MG63 (cell line): ENCODE measurements around the gene TIMM22. TPM values are rescaled to one million over a fixed set of nuclear protein-coding genes. Genes with fewer than 3 reads are reported as not detected.
A peak's percentile ranks its signal among the peaks of the same experiment; 100 is the strongest.
"Not testable (repeated sequence)": the region's sequence is repeated elsewhere in the genome, so short reads cannot be mapped to it uniquely, and the experiment has no call there.

Source experiments
- DNase-seq: peaks from one replicate; pipeline ENCODE4 v3.0.0-alpha.2; 2020
- H3K27me3 ChIP-seq: fragments of 250-450 bp; sonication (Bioruptor Pico); 2 replicates; pipeline ENCODE4 v1.5.1; 2020; ENCODE audit warnings: mild to moderate bottlenecking, moderate library complexity
- H3K36me3 ChIP-seq: fragments of 250-450 bp; sonication (Bioruptor Pico); 2 replicates; pipeline ENCODE4 v1.5.1; 2020; ENCODE audit warnings: mild to moderate bottlenecking, moderate library complexity
- H3K4me3 ChIP-seq: fragments of 250-450 bp; sonication (Bioruptor Pico); 2 replicates; pipeline ENCODE4 v1.5.1; 2020; ENCODE audit warnings: mild to moderate bottlenecking, moderate library complexity
- H3K9me3 ChIP-seq: fragments of 250-450 bp; sonication (Bioruptor Pico); 2 replicates; pipeline ENCODE4 v1.5.1; 2020; ENCODE audit warnings: mild to moderate bottlenecking, moderate library complexity
- total RNA-seq: library from RNA; depleted of rRNA; stranded (reverse); fragments of >200 nt; shearing (Covaris generic); gene quantifications from 2 replicates; pipeline ENCODE4 v1.2.3, GENCODE V29; 2014; ENCODE audit warnings: low replicate concordance; rRNA removed

Gene TIMM22
- 16.0 and 22.8 TPM in 2 replicates for total RNA-seq

DNA sequence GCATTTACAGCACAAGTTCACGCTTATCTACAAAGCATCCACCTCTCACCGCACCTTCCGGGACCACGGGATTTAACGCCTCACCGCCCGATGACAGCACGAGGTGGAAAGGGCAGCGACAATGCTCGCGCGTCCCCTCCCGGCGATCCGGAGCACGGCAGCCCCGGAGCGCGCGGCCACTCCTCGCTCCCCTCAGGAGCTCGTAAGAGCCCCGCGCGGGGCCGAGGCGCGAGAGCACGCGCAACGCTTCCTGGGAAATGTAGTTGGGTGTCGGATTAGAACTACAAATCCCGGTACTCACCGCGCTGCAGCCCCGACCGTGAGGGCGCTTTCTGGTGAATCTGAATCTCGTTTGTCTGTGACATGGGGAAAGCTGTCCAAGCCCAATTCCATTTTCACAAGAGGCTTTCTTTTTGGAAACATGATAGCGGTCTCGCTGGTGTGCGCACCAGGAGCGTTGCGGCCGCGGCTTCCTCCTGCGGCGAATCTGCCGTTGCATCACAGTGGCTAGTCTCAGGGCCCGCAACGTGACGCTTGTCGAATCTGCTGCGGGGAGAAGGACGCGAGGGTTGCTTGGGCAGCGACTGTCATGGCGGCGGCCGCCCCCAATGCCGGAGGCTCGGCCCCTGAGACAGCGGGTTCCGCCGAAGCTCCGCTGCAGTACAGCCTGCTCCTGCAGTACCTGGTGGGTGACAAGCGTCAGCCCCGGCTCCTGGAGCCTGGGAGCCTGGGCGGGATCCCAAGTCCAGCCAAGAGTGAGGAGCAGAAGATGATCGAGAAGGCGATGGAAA lies at the start of gene TIMM22:
Gene TIMM22 (plus strand): TSS at position 576 of the 791 bp plus-strand sequence. CDS start 14 bp downstream, at position 590.
- no peaks in the 10 kb centered on the region for H3K9me3 ChIP-seq
- DNase-seq = peak; percentile 88
- no peaks in the 10 kb centered on the region for H3K27me3 ChIP-seq
- H3K36me3 ChIP-seq = peaks cover 22% of the 10 kb centered on the region
- peak within 1 kb of the TSS; percentile 79 for H3K4me3 ChIP-seq

DNA sequence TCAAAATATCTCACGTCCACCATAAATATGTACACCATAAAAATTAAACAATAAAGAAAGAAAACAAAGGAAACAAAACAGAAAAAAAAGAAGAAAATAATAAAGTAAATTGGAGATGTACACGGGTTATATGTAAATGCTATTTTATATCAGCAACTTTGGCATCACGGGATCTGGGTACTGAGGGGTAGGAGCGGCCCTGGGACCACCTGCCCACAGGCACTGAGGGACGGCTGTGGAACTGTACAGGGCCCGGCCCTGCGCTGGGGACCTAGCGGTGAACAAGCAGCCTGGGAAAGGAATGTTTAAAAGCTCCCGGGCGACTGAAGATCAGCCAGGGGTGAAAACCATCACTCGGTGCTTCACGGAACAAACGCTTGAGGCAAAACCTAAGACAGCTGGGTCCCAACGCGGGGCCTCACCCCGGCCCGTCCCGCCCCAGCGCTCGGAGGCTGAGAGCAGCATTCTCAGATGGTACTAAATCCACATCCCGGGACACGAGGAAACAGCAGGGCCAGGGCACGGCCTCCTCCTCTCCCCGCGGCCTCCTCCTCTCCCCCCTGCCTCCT lies 48.6 kb upstream of the TIMM22 start:
- H3K27me3 ChIP-seq = no peaks in the 10 kb centered on the region
- DNase-seq = peak; percentile 50
- H3K4me3 ChIP-seq = no peak overlapping the region

GRCh38 chr17:949623-950303 lies 47.2 kb upstream of the TIMM22 start:
- Histone ChIP-seq H3K9me3 (no peaks in the 10 kb centered on the region), H3K36me3 (peaks cover 3% of the 10 kb centered on the region), H3K27me3 (no peaks in the 10 kb centered on the region), H3K4me3 (no peak overlapping the region)
- DNase-seq = no peak

More for the DNA sequence above, 48.6 kb upstream of the TIMM22 start:
- no peaks in the 10 kb centered on the region for H3K9me3 ChIP-seq
- H3K36me3 ChIP-seq = peaks cover 3% of the 10 kb centered on the region

- Histone ChIP-seq H3K9me3 (no peaks in the 10 kb centered on the region), H3K4me3 (no peak overlapping the region), H3K36me3 (peaks cover 3% of the 10 kb centered on the region; the same call in 1 of the 2 replicates), H3K27me3 (no peaks in the 10 kb centered on the region)
- peak; percentile 84 for DNase-seq
Observed at GRCh38 chr17:951325-952132, 45.4 kb upstream of the TIMM22 start.

GRCh38 chr17:952592-952991 lies 44.3 kb upstream of the TIMM22 start:
- H3K9me3 ChIP-seq, H3K4me3 ChIP-seq, H3K36me3 ChIP-seq, DNase-seq, H3K27me3 ChIP-seq: not testable (repeated sequence)

DNA sequence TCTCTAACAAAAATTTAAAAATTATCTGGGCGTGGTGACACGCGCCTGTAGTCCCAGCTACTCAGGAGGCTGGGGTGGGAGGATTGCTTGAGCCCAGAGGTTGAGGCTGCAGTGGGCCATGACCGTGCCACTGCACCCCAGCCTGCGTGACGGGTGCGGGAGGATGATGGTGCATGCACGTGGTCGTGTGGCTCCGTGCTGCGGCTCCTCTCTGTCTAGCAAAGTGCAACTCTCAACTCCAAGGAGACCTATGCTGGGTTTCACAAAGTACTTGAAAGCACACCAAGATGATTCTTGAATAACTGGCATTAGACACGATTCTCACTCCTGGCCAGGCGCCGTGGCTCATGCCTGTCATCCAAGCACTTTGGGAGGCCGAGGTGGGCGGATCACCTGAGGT lies 43.2 kb upstream of the TIMM22 start:
- no peak overlapping the region for H3K4me3 ChIP-seq
- peaks cover 9% of the 10 kb centered on the region for H3K36me3 ChIP-seq
- H3K9me3 ChIP-seq = no peaks in the 10 kb centered on the region
- no peaks in the 10 kb centered on the region for H3K27me3 ChIP-seq
- DNase-seq = no peak

DNA sequence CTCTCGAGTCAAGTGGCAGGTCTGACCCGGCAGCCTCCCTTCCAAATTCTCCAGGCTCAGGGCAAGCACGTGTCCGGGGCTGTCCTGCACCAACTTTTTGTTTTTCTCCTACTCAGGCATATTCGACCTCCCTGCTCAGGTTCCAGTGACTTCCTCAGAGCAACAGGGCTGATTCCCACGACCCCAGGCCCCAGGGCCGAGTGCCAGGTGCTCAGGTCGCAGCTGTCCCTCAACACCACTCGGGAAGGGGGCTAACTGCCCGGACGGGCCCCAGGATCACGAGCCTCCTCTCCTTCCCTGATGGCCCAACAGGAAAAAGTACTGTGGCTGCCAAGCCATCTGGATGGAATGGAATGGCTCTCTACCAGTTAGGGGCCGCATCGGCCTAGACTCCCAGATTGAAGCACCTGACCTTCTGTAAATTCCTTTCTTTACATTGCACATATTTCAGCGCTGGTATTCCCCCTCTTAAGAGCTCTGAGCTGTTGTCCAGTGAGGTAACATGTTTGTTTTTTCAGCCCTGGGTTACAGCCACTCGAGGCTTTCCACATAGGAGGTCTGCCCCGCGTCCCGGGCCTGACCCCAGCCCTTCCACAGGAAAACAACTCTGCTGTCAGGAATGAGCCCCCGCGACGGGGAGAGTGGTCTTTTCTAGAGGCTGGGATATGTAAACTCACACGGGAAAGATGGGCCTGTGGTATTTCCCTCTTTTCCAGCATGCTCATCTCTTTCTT lies 42.3 kb upstream of the TIMM22 start:
- DNase-seq = no peak
- H3K27me3 ChIP-seq = no peaks in the 10 kb centered on the region

GRCh38 chr17:956905-957304 lies 40.0 kb upstream of the TIMM22 start:
- H3K36me3 ChIP-seq = peaks cover 15% of the 10 kb centered on the region
- H3K4me3 ChIP-seq = no peak overlapping the region
- no peaks in the 10 kb centered on the region for H3K27me3 ChIP-seq
- H3K9me3 ChIP-seq = no peaks in the 10 kb centered on the region
- DNase-seq = no peak

More for the DNA sequence above, 42.3 kb upstream of the TIMM22 start:
- Histone ChIP-seq H3K9me3 (no peaks in the 10 kb centered on the region), H3K4me3 (no peak overlapping the region), H3K36me3 (peaks cover 9% of the 10 kb centered on the region)

- no peaks in the 10 kb centered on the region for H3K9me3 ChIP-seq
- no peak for DNase-seq
- H3K4me3 ChIP-seq = no peak overlapping the region
- H3K36me3 ChIP-seq = peaks cover 18% of the 10 kb centered on the region
- no peaks in the 10 kb centered on the region for H3K27me3 ChIP-seq
Observed at GRCh38 chr17:957856-958421, 39.0 kb upstream of the TIMM22 start.

DNA sequence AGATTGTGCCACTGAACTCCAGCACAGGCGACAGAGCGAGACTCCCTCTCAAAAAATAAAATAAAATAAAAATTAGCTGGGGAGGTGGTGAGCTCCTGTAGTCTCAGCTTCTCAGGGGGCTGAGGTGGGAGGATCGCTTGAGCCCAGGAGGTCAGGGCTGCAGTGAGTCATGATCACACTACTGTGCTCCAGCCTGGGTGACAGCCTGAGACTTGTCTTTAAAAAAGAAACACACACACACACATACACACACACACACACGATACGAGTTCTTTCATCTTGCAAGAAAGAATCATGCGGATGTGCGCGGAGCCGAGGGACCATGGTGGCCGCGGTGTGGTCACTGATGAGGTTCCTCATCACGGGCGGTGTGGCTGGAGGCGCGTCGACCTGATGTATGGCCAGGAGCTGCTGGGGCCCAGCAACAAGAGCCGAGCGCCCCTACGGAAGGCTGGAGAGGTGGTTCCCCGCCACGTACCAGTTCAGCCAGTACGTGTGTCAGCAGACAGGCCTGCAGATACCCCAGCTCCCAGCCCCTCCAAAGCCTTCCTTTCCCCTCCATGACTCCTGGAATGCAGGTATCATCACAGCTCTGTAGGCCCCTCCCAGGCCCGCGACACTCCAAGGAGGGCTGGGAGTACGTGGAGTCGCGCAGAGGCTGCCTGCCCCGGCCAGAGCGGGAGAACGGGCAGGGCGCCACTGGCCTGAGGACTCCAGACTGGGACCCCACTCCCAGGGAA lies 38.0 kb upstream of the TIMM22 start:
- H3K36me3 ChIP-seq = peaks cover 18% of the 10 kb centered on the region
- H3K4me3 ChIP-seq = no peak overlapping the region
- no peak for DNase-seq
- no peaks in the 10 kb centered on the region for H3K27me3 ChIP-seq
- H3K9me3 ChIP-seq = no peaks in the 10 kb centered on the region

GRCh38 chr17:962166-962565 lies 34.8 kb upstream of the TIMM22 start:
- Histone ChIP-seq H3K4me3 (no peak overlapping the region), H3K9me3 (no peaks in the 10 kb centered on the region), H3K36me3 (peaks cover 18% of the 10 kb centered on the region), H3K27me3 (no peaks in the 10 kb centered on the region)
- no peak for DNase-seq

DNA sequence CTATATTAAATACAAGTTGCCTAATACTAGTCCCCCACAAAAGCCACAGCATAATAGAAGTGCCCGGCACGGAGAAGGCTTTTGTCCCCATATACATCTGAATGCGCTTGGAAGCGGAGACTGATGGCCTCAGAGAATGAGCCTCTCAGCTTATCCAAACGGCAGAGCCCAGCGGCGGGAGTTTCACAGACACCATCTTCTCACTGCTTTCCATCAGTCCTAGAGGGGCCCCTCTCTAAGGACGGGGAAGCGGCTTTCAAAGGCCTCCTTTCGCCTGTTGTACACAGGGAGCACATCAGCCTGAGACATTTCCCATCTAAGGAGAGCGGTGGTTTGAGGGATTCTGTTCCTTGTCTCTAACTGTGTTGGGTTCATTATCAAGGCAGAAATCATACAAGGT lies 34.3 kb upstream of the TIMM22 start:
- Histone ChIP-seq H3K36me3 (peaks cover 18% of the 10 kb centered on the region), H3K9me3 (no peaks in the 10 kb centered on the region), H3K4me3 (no peak overlapping the region), H3K27me3 (no peaks in the 10 kb centered on the region)
- no peak for DNase-seq

DNA sequence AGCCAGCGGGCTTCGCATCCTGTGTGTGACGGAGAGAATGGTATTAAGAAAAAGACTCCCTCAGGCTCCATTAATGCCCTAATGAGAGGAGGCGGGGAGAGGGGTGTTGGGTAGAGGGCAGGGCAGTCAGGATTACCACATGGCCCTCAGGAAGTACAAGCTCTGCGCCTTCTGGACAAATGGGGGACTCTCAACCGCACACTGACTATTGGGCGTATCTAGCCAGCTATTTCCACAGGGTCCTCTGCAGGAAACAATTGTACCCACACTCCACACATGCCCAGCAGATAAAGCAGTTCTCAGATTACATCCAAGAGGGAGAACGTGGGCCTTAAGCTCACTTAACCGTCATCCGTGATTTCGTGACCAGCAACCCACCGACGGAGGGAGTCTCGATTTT lies 32.1 kb upstream of the TIMM22 start:
- no peak overlapping the region for H3K4me3 ChIP-seq
- no peak for DNase-seq
- H3K36me3 ChIP-seq = peaks cover 30% of the 10 kb centered on the region
- no peaks in the 10 kb centered on the region for H3K9me3 ChIP-seq
- H3K27me3 ChIP-seq = no peaks in the 10 kb centered on the region

DNA sequence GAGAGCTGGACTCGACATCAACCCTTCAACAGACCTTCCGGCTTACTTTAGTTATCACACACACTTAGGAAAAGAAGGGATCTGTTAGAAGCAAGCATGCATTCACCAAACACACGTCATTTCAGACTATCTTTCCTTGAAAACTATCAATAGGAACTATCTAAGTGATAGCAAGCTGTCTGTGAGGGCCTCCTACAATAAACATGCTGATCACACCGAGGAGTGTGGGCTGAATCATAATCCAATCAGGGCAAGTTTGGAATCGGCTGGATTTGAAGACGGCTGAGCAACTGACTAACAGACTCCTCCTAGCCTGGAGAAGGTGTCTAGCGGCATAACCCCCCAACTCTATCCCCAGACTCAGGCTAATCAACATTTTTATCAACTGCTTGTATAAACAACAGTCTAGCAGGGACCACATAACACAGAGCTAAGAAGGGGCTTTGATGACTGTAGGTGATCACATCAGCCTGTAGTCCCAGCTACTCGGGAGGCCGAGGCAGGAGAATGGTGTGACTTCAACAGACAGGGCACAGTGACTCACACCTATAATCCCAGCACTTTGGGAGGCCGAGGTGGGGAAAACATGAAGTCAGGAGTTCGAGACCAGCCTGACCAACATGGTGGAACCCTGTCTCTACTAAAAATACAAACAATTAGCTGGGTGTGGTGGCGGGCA lies 31.5 kb upstream of the TIMM22 start:
- Histone ChIP-seq H3K36me3 (peaks cover 33% of the 10 kb centered on the region), H3K4me3 (no peak overlapping the region), H3K27me3 (no peaks in the 10 kb centered on the region), H3K9me3 (no peaks in the 10 kb centered on the region)
- no peak for DNase-seq

GRCh38 chr17:967122-967521 lies 29.8 kb upstream of the TIMM22 start:
- Histone ChIP-seq H3K36me3 (peaks cover 27% of the 10 kb centered on the region), H3K27me3 (no peaks in the 10 kb centered on the region), H3K9me3 (no peaks in the 10 kb centered on the region), H3K4me3 (no peak overlapping the region)
- no peak for DNase-seq
